ENCODE results near the gene TMEM208. TPM values are rescaled to one million over a fixed set of nuclear protein-coding genes. Genes with fewer than 3 reads are reported as not detected.

The TMEM208 gene
- total and polyA plus RNA-seq, 2 of the 13 experiments (the other 11 are each of a cell fraction or from before 2014, with no cell fraction given): 58.8 to 72.9 TPM

GRCh38 chr16:67248401-67249177 is 21.7 kb downstream of the TMEM208 start, which contains the start of gene SLC9A5 (continued):
- no peak for TF ChIP-seq BCLAF1 (IDR thresholded peaks at IDR 0.05)
- no peak for TF ChIP-seq CHD4 (IDR thresholded peaks at IDR 0.05; ENCODE audit: borderline replicate concordance, low read length)
- TF ChIP-seq ZNF501 (CRISPR knock-in tag; IDR thresholded peaks at IDR 0.05): no peak
- TF ChIP-seq MTF2 (CRISPR knock-in tag; IDR thresholded peaks at IDR 0.05; ENCODE audit: borderline replicate concordance): no peak
- TF ChIP-seq ZBTB7B (CRISPR knock-in tag; IDR thresholded peaks at IDR 0.05): 0 out of 2 replicates have a peak, but pooled peaks have one; percentile 4
- TF ChIP-seq ZNF644 (CRISPR knock-in tag; IDR thresholded peaks at IDR 0.05; ENCODE audit: low read depth): no peak
- TF ChIP-seq SSRP1 (CRISPR knock-in tag; IDR thresholded peaks at IDR 0.05): no peak
- TF ChIP-seq, protein P1, sequence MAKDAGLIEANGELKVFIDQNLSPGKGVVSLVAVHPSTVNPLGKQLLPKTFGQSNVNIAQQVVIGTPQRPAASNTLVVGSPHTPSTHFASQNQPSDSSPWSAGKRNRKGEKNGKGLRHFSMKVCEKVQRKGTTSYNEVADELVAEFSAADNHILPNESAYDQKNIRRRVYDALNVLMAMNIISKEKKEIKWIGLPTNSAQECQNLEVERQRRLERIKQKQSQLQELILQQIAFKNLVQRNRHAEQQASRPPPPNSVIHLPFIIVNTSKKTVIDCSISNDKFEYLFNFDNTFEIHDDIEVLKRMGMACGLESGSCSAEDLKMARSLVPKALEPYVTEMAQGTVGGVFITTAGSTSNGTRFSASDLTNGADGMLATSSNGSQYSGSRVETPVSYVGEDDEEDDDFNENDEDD (CRISPR knock-in tag; IDR thresholded peaks at IDR 0.05; ENCODE audit: borderline replicate concordance): peak; percentile 73; the same call in 1 of the 2 replicates
- TF ChIP-seq, protein P2, sequence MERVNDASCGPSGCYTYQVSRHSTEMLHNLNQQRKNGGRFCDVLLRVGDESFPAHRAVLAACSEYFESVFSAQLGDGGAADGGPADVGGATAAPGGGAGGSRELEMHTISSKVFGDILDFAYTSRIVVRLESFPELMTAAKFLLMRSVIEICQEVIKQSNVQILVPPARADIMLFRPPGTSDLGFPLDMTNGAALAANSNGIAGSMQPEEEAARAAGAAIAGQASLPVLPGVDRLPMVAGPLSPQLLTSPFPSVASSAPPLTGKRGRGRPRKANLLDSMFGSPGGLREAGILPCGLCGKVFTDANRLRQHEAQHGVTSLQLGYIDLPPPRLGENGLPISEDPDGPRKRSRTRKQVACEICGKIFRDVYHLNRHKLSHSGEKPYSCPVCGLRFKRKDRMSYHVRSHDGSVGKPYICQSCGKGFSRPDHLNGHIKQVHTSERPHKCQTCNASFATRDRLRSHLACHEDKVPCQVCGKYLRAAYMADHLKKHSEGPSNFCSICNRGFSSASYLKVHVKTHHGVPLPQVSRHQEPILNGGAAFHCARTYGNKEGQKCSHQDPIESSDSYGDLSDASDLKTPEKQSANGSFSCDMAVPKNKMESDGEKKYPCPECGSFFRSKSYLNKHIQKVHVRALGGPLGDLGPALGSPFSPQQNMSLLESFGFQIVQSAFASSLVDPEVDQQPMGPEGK (CRISPR knock-in tag; IDR thresholded peaks at IDR 0.05): peak; percentile 70
- 0 out of 2 replicates have a peak, but pooled peaks have one; percentile 50 for TF ChIP-seq ZNF83 (CRISPR knock-in tag; IDR thresholded peaks at IDR 0.05; ENCODE audit: borderline replicate concordance)
- no peak for TF ChIP-seq ZNF737 (CRISPR knock-in tag; IDR thresholded peaks at IDR 0.05; ENCODE audit: borderline replicate concordance)
- TF ChIP-seq ZNF274 (CRISPR knock-in tag; IDR thresholded peaks at IDR 0.05): 0 out of 2 replicates have a peak, but pooled peaks have one; percentile 26
- TF ChIP-seq ZNF350 (CRISPR knock-in tag; IDR thresholded peaks at IDR 0.05; ENCODE audit: borderline replicate concordance, low read depth): no peak
- no peak; the same call in 1 of the 2 replicates for TF ChIP-seq SKIL (CRISPR knock-in tag; IDR thresholded peaks at IDR 0.05; ENCODE audit: borderline replicate concordance)
- no peak for TF ChIP-seq MZF1 (CRISPR knock-in tag; IDR thresholded peaks at IDR 0.05; ENCODE audit: borderline replicate concordance)
- TF ChIP-seq HDAC1 (CRISPR knock-in tag; IDR thresholded peaks at IDR 0.05): no peak

All from HepG2 (cell line).